ENCODE data around the gene PRPF39.

DNA sequence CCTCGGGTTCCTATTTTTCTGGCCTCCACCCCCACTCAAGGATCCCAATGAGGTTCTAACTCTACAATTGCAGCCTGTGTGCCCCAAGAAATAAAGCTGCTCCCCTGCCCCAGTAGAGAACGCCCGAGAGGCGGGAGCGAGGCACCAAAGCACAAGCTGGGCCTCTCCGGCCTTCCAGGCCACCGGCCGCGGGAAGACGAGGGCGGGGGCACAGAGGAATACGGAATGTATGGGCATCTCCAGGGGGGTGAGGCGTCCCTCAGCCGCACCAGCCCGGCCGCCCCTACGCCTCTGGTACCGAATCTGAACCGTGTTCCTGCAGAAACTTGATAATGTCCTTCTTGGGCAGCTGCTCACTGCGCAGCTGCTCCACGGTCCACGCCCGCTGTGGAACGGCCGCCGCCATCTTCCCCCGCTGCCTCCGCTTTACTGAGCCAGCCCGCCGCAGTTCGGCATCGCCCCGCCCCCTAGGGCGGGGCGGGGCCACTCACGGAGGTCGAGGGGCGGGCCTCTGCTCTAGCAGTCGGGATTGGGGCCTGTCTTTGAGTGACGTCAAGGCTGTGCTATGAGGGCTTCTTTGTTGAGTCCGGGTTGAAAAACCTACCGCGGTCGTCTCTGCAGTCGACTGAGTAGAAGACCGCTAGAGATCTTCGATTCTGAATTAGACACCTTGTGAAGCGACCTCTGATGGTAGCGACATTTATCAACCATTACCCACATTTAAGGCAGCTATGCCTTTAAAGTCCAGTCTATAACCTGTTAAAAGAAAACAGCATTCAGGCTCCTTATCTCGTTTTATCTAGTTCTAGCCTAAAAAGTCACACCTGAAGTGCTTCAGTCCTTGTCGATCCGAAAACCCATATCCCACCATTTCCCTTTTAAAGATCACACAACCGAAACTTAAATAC lies 50.4 kb downstream of the PRPF39 start, which contains the start of gene FKBP3:
- TF ChIP-seq, protein P1, sequence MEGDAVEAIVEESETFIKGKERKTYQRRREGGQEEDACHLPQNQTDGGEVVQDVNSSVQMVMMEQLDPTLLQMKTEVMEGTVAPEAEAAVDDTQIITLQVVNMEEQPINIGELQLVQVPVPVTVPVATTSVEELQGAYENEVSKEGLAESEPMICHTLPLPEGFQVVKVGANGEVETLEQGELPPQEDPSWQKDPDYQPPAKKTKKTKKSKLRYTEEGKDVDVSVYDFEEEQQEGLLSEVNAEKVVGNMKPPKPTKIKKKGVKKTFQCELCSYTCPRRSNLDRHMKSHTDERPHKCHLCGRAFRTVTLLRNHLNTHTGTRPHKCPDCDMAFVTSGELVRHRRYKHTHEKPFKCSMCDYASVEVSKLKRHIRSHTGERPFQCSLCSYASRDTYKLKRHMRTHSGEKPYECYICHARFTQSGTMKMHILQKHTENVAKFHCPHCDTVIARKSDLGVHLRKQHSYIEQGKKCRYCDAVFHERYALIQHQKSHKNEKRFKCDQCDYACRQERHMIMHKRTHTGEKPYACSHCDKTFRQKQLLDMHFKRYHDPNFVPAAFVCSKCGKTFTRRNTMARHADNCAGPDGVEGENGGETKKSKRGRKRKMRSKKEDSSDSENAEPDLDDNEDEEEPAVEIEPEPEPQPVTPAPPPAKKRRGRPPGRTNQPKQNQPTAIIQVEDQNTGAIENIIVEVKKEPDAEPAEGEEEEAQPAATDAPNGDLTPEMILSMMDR (IDR thresholded peaks at IDR 0.05), result peak; percentile 46
- no peak for TF ChIP-seq EZH2 (IDR thresholded peaks at IDR 0.05)
